ENCODE data around the gene FBXO8.

FBXO8 gene

DNA sequence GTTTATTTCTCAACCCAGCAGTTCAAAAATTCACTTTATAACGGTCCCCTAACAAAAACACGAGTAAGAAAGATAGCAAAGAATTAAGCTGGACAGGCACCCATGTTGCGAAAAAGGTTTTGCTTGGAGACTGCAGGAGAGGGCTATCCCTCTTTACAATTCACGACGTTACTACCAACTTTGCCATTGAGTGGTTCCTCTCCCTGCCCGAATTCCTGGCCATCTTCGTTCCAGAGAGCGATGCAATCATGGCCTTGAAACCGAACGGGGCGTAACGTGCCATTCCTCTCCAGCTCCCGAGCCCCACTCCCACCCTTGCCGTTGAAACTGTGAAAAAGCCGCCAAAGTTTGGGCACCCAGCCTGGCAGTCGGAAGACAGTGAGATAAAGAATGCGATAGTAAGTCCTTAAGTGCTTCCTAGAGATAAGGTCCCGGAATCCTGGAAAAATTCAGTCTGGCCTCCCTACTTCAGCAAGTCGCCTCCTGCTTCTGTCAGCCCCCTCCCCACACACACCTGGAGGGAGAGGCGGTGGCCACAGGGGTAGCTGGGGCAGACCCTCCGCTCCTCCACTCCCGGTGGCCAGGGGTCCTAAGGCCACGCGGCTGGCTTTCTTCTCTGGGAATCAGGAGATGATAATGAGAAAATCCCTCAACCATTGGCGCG is 65.2 kb downstream of the FBXO8 start:
- no peak overlapping the region for H3K4me3 ChIP-seq (ENCODE audit: low read depth, low read length)
- TF ChIP-seq, protein P1, sequence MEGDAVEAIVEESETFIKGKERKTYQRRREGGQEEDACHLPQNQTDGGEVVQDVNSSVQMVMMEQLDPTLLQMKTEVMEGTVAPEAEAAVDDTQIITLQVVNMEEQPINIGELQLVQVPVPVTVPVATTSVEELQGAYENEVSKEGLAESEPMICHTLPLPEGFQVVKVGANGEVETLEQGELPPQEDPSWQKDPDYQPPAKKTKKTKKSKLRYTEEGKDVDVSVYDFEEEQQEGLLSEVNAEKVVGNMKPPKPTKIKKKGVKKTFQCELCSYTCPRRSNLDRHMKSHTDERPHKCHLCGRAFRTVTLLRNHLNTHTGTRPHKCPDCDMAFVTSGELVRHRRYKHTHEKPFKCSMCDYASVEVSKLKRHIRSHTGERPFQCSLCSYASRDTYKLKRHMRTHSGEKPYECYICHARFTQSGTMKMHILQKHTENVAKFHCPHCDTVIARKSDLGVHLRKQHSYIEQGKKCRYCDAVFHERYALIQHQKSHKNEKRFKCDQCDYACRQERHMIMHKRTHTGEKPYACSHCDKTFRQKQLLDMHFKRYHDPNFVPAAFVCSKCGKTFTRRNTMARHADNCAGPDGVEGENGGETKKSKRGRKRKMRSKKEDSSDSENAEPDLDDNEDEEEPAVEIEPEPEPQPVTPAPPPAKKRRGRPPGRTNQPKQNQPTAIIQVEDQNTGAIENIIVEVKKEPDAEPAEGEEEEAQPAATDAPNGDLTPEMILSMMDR (IDR thresholded peaks at IDR 0.05; ENCODE audit: borderline replicate concordance, insufficient read depth, low read depth, low read length): no peak

DNA sequence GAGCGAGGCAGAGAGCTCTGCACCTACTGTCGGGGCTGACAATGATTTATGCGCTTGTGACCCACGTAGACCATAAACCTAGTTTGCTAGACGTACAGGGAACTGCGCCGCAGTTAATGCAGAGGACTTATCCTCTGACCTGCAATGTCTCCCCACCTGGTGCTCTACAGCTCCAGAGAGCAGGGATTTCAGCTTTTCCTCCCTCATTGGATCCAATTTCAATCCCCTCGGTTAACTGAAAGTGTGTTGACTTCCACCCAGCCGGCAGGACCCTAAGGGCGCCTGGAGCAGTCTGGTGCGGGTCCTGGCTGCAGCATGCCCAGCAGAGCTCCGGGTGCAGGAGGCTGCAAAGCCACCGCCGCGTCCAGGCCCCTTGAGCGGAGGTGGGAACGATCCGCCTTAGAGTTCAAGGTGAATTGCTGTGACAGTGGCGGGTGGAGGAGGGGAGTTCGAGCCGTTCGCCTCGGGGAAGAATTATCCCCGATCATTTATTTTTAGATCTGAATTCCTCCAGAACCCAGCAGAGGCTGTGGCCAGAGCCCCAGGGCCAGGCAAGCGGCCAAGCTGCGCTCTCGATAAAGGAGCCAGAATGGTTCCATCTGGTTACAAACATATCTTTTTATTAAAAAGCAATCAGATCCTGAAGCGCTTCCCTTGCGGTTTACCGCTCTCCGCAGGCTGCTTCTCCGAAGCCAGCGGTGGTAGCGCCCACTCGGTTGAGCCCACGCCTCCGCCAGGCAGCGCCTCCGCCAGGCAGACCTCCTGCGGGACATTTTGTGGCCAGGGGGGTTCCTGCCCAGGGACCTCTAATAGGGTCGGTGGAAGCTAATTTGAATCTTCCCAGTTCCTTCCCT is 66.0 kb downstream of the FBXO8 start:
- no peak overlapping the region for H3K4me3 ChIP-seq (ENCODE audit: low read depth, low read length)
- TF ChIP-seq, protein P1 (IDR thresholded peaks at IDR 0.05; ENCODE audit: borderline replicate concordance, insufficient read depth, low read depth, low read length): no peak

DNA sequence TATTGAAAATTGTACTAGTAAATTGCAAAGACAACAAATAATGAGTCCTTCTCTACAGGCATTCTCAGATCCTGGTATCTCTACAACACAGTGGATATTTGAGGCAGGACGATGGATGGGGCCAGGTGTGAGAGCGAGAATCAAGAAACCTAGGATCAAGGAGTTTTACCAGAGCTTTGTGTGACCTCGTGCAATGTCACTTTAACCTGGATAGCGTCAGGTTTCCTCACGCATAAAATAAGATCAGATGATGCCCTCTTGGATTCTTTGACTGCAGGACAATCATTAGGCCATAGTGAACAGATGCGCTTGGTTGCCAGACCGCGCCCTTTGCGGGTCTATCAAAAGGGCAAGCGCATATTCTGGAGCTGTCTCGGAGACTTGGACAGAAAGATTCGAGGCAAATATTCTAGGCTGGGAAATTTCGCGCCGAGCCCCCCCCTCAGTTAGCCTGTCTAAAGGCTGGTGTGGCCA is 66.6 kb downstream of the FBXO8 start:
- H3K4me3 ChIP-seq (ENCODE audit: low read depth, low read length): no peak overlapping the region
- TF ChIP-seq, protein P1 (IDR thresholded peaks at IDR 0.05; ENCODE audit: borderline replicate concordance, insufficient read depth, low read depth, low read length): no peak

DNA sequence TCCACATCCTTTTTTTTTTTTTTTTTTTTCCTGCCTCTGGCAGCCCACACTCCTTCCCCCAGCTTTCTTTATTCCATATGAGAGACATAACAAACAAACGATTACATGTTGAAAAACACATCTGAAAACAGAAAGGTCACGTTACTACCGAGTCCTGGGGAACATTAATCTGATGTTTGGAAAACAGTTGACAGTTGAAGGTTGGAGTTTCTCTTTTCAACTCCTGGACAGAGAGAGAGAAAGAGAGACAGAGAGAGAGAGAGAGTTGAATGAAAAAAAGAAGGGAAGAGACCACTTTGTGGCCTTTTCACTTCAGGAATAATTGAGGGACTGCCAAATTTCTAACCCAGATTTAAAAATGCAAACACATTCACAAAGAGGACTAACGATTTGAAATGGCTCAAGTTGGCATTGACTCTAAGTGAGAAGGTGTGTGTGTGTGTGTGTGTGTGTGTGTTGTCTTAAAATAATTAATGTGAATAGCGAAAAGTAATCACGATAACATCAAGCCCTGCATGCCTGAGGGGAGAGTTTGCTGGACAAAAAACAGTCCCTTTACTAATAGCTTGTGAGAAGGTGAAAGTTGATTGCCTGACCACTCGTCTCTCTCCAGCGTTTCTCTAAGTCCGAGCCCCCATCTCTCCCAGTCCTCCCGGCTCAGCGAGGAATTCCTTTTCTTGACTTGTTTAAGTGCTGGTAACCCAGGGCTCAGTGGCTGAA is 67.3 kb downstream of the FBXO8 start:
- TF ChIP-seq, protein P1 (IDR thresholded peaks at IDR 0.05; ENCODE audit: borderline replicate concordance, insufficient read depth, low read depth, low read length): no peak
- no peak overlapping the region for H3K4me3 ChIP-seq (ENCODE audit: low read depth, low read length)

DNA sequence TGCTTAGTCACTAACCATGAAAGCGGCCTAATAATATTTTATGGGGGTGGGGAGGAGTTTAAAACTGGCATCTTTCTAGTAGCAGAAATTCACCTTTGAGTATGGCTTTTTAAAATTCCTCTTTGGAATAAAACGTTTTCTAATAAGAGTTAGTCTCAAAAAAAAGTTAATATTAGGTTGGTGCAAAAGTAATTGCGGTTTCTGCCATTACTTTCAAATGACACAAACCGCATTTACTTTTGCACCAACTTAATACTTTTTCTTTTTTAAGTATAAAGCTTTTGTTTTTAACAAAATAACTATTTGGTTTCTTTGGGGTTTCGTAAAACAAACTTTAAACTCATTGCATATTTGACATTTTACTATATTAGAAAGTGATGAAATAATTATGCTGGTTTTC is 68.4 kb downstream of the FBXO8 start:
- TF ChIP-seq, protein P1 (IDR thresholded peaks at IDR 0.05; ENCODE audit: borderline replicate concordance, insufficient read depth, low read depth, low read length): no peak
- no peak overlapping the region for H3K4me3 ChIP-seq (ENCODE audit: low read depth, low read length)

DNA sequence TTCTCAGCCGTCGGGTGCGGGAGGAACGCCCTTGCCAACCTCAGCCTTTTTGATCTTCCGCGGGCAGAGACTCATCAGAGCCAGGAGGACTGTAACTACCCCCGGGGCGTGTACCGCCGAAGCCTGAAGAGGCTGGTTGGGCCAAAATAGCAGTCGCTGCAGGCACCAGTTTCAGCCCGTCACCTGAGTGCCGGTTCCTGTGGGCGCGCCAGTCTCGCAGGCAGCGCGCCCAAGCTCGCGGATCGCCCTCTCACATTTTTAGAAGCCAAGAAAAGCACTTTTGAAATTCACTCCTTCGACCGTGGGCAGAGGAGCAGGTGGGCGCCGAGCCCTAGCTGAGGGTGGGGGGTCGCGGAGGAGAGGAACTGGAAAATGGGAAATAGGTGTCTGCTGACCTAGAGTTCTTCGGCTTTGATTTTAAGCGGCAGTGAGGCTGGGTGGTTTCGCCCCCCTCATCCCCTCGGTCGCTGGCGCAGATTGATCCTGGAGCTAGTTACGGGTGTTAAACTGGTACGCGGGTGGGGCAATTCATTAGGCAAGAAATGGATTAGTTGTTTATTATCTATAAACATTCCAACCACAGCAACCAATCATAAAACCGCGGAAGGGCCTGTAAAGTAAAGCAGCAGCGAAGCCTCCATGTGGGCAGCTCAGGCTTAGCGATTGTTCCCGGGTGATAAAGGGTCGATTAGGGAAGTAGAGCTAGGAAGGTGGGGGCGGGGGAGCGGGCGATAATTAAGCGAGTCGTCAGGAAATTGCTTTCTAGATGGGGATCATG is 69.2 kb downstream of the FBXO8 start:
- peak overlapping the region; percentile 3 for H3K4me3 ChIP-seq (ENCODE audit: low read depth, low read length)
- TF ChIP-seq, protein P1 (IDR thresholded peaks at IDR 0.05; ENCODE audit: borderline replicate concordance, insufficient read depth, low read depth, low read length): no peak
